Transverse colon (tissue), 4 donors: ENCODE results near the gene SORCS3. TPM values are rescaled to one million over a fixed set of nuclear protein-coding genes. Genes with fewer than 3 reads are reported as not detected.

ENCODE experiments used
- DNase-seq: peaks from one replicate; pipeline ENCODE4 v3.0.0-alpha.2; 2019
- H3K27ac ChIP-seq, 4 donors: fragments of 200-600 bp; sonication (generic); 2 replicates each; pipeline ENCODE4 v1.5.1; 2016 to 2018; ENCODE audit warnings: inconsistent platforms in 4 of 4
- H3K27me3 ChIP-seq: fragments of 200-600 bp; sonication (generic); 2 replicates; pipeline ENCODE4 v1.5.1; 2017; ENCODE audit warnings: inconsistent platforms
- H3K36me3 ChIP-seq, 4 donors: fragments of 200-600 bp; sonication (generic); 2 replicates each; pipeline ENCODE4 v1.5.1; 2017 to 2019; ENCODE audit warnings: inconsistent platforms in 4 of 4
- H3K4me1 ChIP-seq, 4 donors: fragments of 200-600 bp; sonication (generic); 2 replicates each; pipeline ENCODE4 v1.5.1; 2017 to 2020; ENCODE audit warnings: inconsistent platforms in 4 of 4
- H3K4me3 ChIP-seq, 4 donors: fragments of 200-600 bp; sonication (generic); 1 replicate in 1 of 4; 2 replicates in 3 of 4; pipeline versions ENCODE4 v1.5.1 to v1.6.1; 2017 to 2019; ENCODE audit warnings: inconsistent platforms in 4 of 4
- H3K9me3 ChIP-seq, 2 donors: fragments of 200-600 bp; sonication (generic); 2 replicates each; pipeline ENCODE4 v1.5.1; 2017 to 2019; ENCODE audit warnings: inconsistent platforms in 2 of 2
- CTCF ChIP-seq, 5 experiments: fragments of 200-600 bp in 3 of 5; fragments of 450-650 bp in 2 of 5; sonication (generic) in 3 of 5; IDR thresholded peaks; 1 replicate in 2 of 5; 2 replicates in 3 of 5; pipeline ENCODE4 v1.5.1; 2016 to 2017; ENCODE audit warnings: antibody characterized with exemption in 5 of 5, inconsistent platforms in 3 of 5, mild to moderate bottlenecking in 2 of 5, moderate library complexity in 1 of 5
- EP300 ChIP-seq: sonication (generic); formaldehyde crosslinking; IDR thresholded peaks from one replicate; pipeline ENCODE4 v1.6.1; 2017; ENCODE audit warnings: antibody characterized with exemption, low read depth
- POLR2A ChIP-seq: fragments of 450-650 bp; IDR thresholded peaks from one replicate; pipeline ENCODE4 v1.6.1; 2016; ENCODE audit warnings: antibody characterized with exemption, mild to moderate bottlenecking, moderate library complexity
- POLR2AphosphoS5 ChIP-seq, 3 donors: sonication (generic); formaldehyde crosslinking; IDR thresholded peaks; one replicate each; pipeline ENCODE4 v1.6.1; 2016; ENCODE audit warnings: antibody characterized with exemption in 3 of 3
- WGBS, 2 donors: methylation state at CpG; one replicate each; pipeline ENCODE4 v1.1.5; 2018; ENCODE audit warnings: low coverage in 1 of 2; 5-methylcytosine and 5-hydroxymethylcytosine counted together
- in situ Hi-C, 4 donors: fragments of 200-750 bp; cut with MboI; loops; one replicate each; pipeline versions ENCODE4 v1.15.0 to v1.15.1; 2017; ENCODE audit warnings: low sequenced_read_pairs in 3 of 4, low pct_ligation_motif_present in 1 of 4, low pct_unique_long_range_greater_than_20kb in 1 of 4
- intact Hi-C: fragments of 100-400 bp; cut with DNase I; formaldehyde crosslinking; loops from one replicate; pipeline ENCODE4 v1.15.1; 2023; ENCODE audit warnings: low total_unique reads
- total RNA-seq, 4 donors: library from RNA; depleted of rRNA; stranded (reverse); fragments of >200 nt; gene quantifications; one replicate each; pipeline ENCODE4 v1.1.0, GENCODE V29; 2016

The SORCS3 gene
- total RNA-seq, 4 donors from 2014 or later, result 0.14 to 0.32 TPM; not detected in 2

GRCh38 chr10:105237685-105238084 lies 596.6 kb downstream of the SORCS3 start:
- no peak overlapping the region for H3K27ac ChIP-seq
- H3K4me3 ChIP-seq, result no peak overlapping the region
- in situ Hi-C loops (no loop called here), intact Hi-C loops (no loop called here)
- DNase-seq, result no peak
- H3K36me3 ChIP-seq, result no peaks in the 10 kb centered on the region
- no peaks in the 10 kb centered on the region for H3K27me3 ChIP-seq
- no peak for TF ChIP-seq EP300
- TF ChIP-seq POLR2A, result no peak
- no peak for TF ChIP-seq POLR2AphosphoS5 (IDR thresholded peaks at IDR 0.05)
- TF ChIP-seq CTCF (IDR thresholded peaks at IDR 0.05), result no peak
- H3K9me3 ChIP-seq, result no peaks in the 10 kb centered on the region
- WGBS, 2 donors, result 45 to 48% methylated on average over 2 of the region's 2 CpGs
- no peaks in the 10 kb centered on the region for H3K4me1 ChIP-seq

GRCh38 chr10:105239311-105240219 lies 598.5 kb downstream of the SORCS3 start:
- Histone ChIP-seq H3K36me3 (no peaks in the 10 kb centered on the region), H3K9me3 (no peaks in the 10 kb centered on the region), H3K4me1 (no peaks in the 10 kb centered on the region), H3K27ac (no peak overlapping the region), H3K4me3 (no peak overlapping the region), H3K27me3 (no peaks in the 10 kb centered on the region)
- TF ChIP-seq POLR2A, result no peak
- TF ChIP-seq CTCF (IDR thresholded peaks at IDR 0.05), result no peak
- TF ChIP-seq EP300, result no peak
- no peak for TF ChIP-seq POLR2AphosphoS5 (IDR thresholded peaks at IDR 0.05)
- in situ Hi-C loops (no loop called here), intact Hi-C loops (no loop called here)
- DNase-seq, result no peak
- WGBS, 2 donors, result 88% methylated on average over 2 of the region's 2 CpGs; no CpG with 5 or more reads in 1 of the 2 donors

DNA sequence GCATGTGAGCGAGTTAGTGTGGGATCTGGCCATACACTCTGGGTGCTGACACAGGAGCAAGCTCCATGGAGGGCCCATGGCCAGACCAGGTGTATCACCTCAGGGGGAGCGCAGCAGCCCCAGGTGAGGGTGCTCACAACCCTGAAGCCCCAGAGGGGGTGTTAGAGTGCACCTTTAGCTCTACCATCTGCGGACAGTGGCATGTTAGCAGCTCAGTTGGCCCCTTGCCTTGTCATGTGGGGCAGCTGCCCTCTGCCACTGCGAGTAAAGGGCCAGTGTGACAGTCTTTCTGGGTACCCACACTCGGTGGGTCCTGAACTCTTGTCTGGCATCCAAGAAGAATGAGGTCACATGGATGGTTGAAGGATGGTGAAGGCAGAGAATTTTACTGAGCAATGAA lies 600.2 kb downstream of the SORCS3 start:
- Histone ChIP-seq H3K27me3 (no peaks in the 10 kb centered on the region), H3K36me3 (no peaks in the 10 kb centered on the region), H3K4me1 (no peaks in the 10 kb centered on the region), H3K9me3 (no peaks in the 10 kb centered on the region), H3K27ac (no peak overlapping the region), H3K4me3 (no peak overlapping the region)
- intact Hi-C loops (no loop called here), in situ Hi-C loops (no loop called here)
- WGBS, 2 donors, result 67 to 95% methylated on average over 1 to 5 of the region's 5 CpGs
- TF ChIP-seq POLR2A (no peak), EP300 (no peak), POLR2AphosphoS5 (IDR thresholded peaks at IDR 0.05) (no peak), CTCF (IDR thresholded peaks at IDR 0.05) (no peak)
- DNase-seq, result no peak

GRCh38 chr10:105243381-105243780 lies 602.3 kb downstream of the SORCS3 start:
- WGBS, 2 donors, result 59 to 67% methylated on average over 1 to 2 of the region's 2 CpGs
- TF ChIP-seq CTCF (IDR thresholded peaks at IDR 0.05) (no peak), POLR2AphosphoS5 (IDR thresholded peaks at IDR 0.05) (no peak), EP300 (no peak), POLR2A (no peak)
- no peaks in the 10 kb centered on the region for H3K27me3 ChIP-seq
- no peaks in the 10 kb centered on the region for H3K4me1 ChIP-seq
- intact Hi-C loops, result no loop called here
- no peak for DNase-seq
- no peaks in the 10 kb centered on the region for H3K36me3 ChIP-seq
- H3K4me3 ChIP-seq, result no peak overlapping the region
- no peak overlapping the region for H3K27ac ChIP-seq
- no peaks in the 10 kb centered on the region for H3K9me3 ChIP-seq
- in situ Hi-C loops, result no loop called here
